ENCODE results near the gene LLGL2.

GRCh38 chr17:75564195-75564594, 38.7 kb downstream of the LLGL2 start:
- TF ChIP-seq EZH2phosphoT487 (IDR thresholded peaks at IDR 0.05; ENCODE audit: low read length), result no peak
- TF ChIP-seq CTCF (IDR thresholded peaks at IDR 0.05; ENCODE audit: low read length), result no peak
- no peak for TF ChIP-seq EZH2 (optimal IDR thresholded peaks at IDR 0.05; ENCODE audit: low read depth, low read length)

Data from MM.1S (cell line).